HG03442 (cell line): ENCODE data around the gene USE1.

Experiments
- ATAC-seq: cut with Tn5 transposase; IDR thresholded peaks from one replicate; pipeline ENCODE4 v1.9.1; 2021; ENCODE audit warnings: mild to moderate bottlenecking, moderate library complexity; ENCODE audit not compliant: unreplicated experiment

Gene USE1

GRCh38 chr19:17256130-17256529 is 41.0 kb downstream of the USE1 start:
- no peak for ATAC-seq

- no peak for ATAC-seq
These were observed 44.1 kb downstream of the USE1 start for GRCh38 chr19:17259118-17259780.

GRCh38 chr19:17259934-17260333 is 44.8 kb downstream of the USE1 start:
- no peak for ATAC-seq

GRCh38 chr19:17260842-17261325 is 45.7 kb downstream of the USE1 start:
- ATAC-seq, result peak; percentile 66

- ATAC-seq, result no peak
These were observed 47.4 kb downstream of the USE1 start for GRCh38 chr19:17262557-17262956.

GRCh38 chr19:17263712-17264640 is 48.8 kb downstream of the USE1 start:
- no peak for ATAC-seq

GRCh38 chr19:17264641-17264979 is 49.5 kb downstream of the USE1 start, which contains the start of gene USHBP1:
USHBP1 (minus strand) TSS chr19:17264745; CDS start chr19:17264299, 446 bp downstream.
- ATAC-seq, result no peak

GRCh38 chr19:17266026-17266425 is 50.9 kb downstream of the USE1 start:
- ATAC-seq, result no peak

GRCh38 chr19:17266589-17266974 is 51.4 kb downstream of the USE1 start:
- ATAC-seq, result no peak

- peak; percentile 89 for ATAC-seq
These were observed 52.0 kb downstream of the USE1 start, which contains the start of gene BABAM1 for GRCh38 chr19:17266975-17267788. BABAM1 (plus strand) TSS chr19:17267443; CDS start chr19:17268807, 1,364 bp downstream.

GRCh38 chr19:17268754-17269153 is 53.6 kb downstream of the USE1 start:
- ATAC-seq, result no peak
